NCI-H2171 treated with DMSO at 0.1 percent for 48 hours (cell line): ENCODE results near the gene ZBED4.
A peak's percentile ranks its signal among the peaks of the same experiment; 100 is the strongest.

Experiments
- DNase-seq: peaks from one replicate; lab custom pipeline; 2025; lab: John Stamatoyannopoulos, UW

The ZBED4 gene

GRCh38 chr22:49920859-49921258 lies 67.2 kb downstream of the ZBED4 start:
- DNase-seq: no peak

GRCh38 chr22:49921508-49922278 lies 68.0 kb downstream of the ZBED4 start:
- no peak for DNase-seq

- DNase-seq: no peak
Observed at GRCh38 chr22:49922484-49922883, 68.8 kb downstream of the ZBED4 start.

- no peak for DNase-seq
Observed at GRCh38 chr22:49922926-49923325, 69.3 kb downstream of the ZBED4 start.

- no peak for DNase-seq
Observed at GRCh38 chr22:49923445-49923844, 69.8 kb downstream of the ZBED4 start.

- no peak for DNase-seq
Observed at GRCh38 chr22:49924113-49924833, 70.6 kb downstream of the ZBED4 start.

GRCh38 chr22:49925525-49926128 lies 72.0 kb downstream of the ZBED4 start:
- DNase-seq: no peak

- no peak for DNase-seq
Observed at GRCh38 chr22:49926916-49927315, 73.3 kb downstream of the ZBED4 start.

- DNase-seq: no peak
Observed at GRCh38 chr22:49927483-49928184, 74.0 kb downstream of the ZBED4 start.

- no peak for DNase-seq
Observed at GRCh38 chr22:49928185-49928495, 74.5 kb downstream of the ZBED4 start.

GRCh38 chr22:49928555-49929210 lies 75.0 kb downstream of the ZBED4 start:
- DNase-seq: no peak

- peak; percentile 19 for DNase-seq
Observed at GRCh38 chr22:49929211-49929979, 75.8 kb downstream of the ZBED4 start.

GRCh38 chr22:49929994-49930575 lies 76.4 kb downstream of the ZBED4 start:
- no peak for DNase-seq

GRCh38 chr22:49930596-49931412 lies 77.2 kb downstream of the ZBED4 start:
- DNase-seq: peak; percentile 43

- no peak for DNase-seq
Observed at GRCh38 chr22:49933236-49934159, 79.9 kb downstream of the ZBED4 start.

GRCh38 chr22:49934160-49934890 lies 80.7 kb downstream of the ZBED4 start:
- DNase-seq: no peak

- peak; percentile 49 for DNase-seq
Observed at GRCh38 chr22:49934891-49935557, 81.4 kb downstream of the ZBED4 start.

GRCh38 chr22:49935561-49935960 lies 81.9 kb downstream of the ZBED4 start:
- peak; percentile 49 for DNase-seq
